SK-N-SH (cell line): ENCODE measurements around the gene GLRA3. TPM values are rescaled to one million over a fixed set of nuclear protein-coding genes. Genes with fewer than 3 reads are reported as not detected.

Experiments
- CTCF ChIA-PET: fragments of 300-600, 350-600 bp; formaldehyde crosslinking; extraction: SDS; loops from one replicate; lab custom pipeline; 2021; lab: Yijun Ruan, JAX
- POLR2A ChIA-PET: fragments of 350-600 bp; sonication (Branson Sonifier 250); formaldehyde crosslinking; extraction: SDS; loops from one replicate; lab custom pipeline; 2020; ENCODE audit warnings: antibody characterized with exemption, inconsistent platforms; lab: Yijun Ruan, JAX
- DNase-seq: peaks from one replicate; pipeline ENCODE4 v3.0.0; 2012
- H2AFZ ChIP-seq: fragments of 200-600 bp; sonication (generic); 2 replicates; pipeline ENCODE4 v1.8.1; 2016; ENCODE audit warnings: antibody characterized with exemption, mild to moderate bottlenecking, low read depth
- H3F3A ChIP-seq: fragments of 200-600 bp; sonication (generic); replicated peaks from 2 replicates; pipeline ENCODE3; 2016; ENCODE audit warnings: antibody characterized with exemption, mild to moderate bottlenecking; ENCODE audit not compliant: insufficient read depth
- H3K27ac ChIP-seq, 2 experiments: fragments of 200-500 bp in 1 of 2; fragments of 200-600 bp in 1 of 2; sonication (Bioruptor generic) in 1 of 2; sonication (generic), shearing (Covaris generic) in 1 of 2; 2 replicates each; pipeline versions ENCODE4 v1.5.1 to v1.6.1; 2014 to 2016; ENCODE audit warnings: low read depth in 2 of 2, inconsistent platforms in 1 of 2, low read length in 1 of 2, mild to moderate bottlenecking in 1 of 2, mixed read lengths in 1 of 2
- H3K27me3 ChIP-seq: fragments of 200-600 bp; sonication (generic), shearing (Covaris generic); 2 replicates; pipeline ENCODE4 v1.6.1; 2016; ENCODE audit warnings: mixed run types; ENCODE audit not compliant: insufficient read depth
- H3K36me3 ChIP-seq, 2 experiments: fragments of 200-500 bp in 1 of 2; fragments of 200-600 bp in 1 of 2; sonication (Bioruptor generic) in 1 of 2; sonication (generic) in 1 of 2; replicated peaks in 1 of 2; 2 replicates each; pipeline versions ENCODE3 to v1.5.1; 2014 to 2016; ENCODE audit warnings: low read length in 1 of 2, mild to moderate bottlenecking in 1 of 2; ENCODE audit not compliant: insufficient read depth in 2 of 2, control insufficient read depth in 1 of 2
- H3K4me1 ChIP-seq, 2 experiments: fragments of 200-500 bp in 1 of 2; fragments of 200-600 bp in 1 of 2; sonication (Bioruptor generic) in 1 of 2; sonication (generic), shearing (Covaris generic) in 1 of 2; 2 replicates each; pipeline versions ENCODE4 v1.5.1 to v1.6.1; 2014 to 2016; ENCODE audit warnings: low read depth in 1 of 2, low read length in 1 of 2, mixed run types in 1 of 2; ENCODE audit not compliant: insufficient read depth in 2 of 2, control insufficient read depth in 1 of 2
- H3K4me2 ChIP-seq: fragments of 200-600 bp; sonication (generic), shearing (Covaris generic); 2 replicates; pipeline ENCODE4 v1.6.1; 2017; ENCODE audit warnings: mixed run types
- H3K4me3 ChIP-seq, 2 experiments: fragments of 200-500 bp in 1 of 2; fragments of 200-600 bp in 1 of 2; sonication (Bioruptor generic) in 1 of 2; sonication (generic), shearing (Covaris generic) in 1 of 2; 2 replicates each; pipeline versions ENCODE4 v1.5.1 to v1.8.1; 2014 to 2016; ENCODE audit warnings: low read depth in 2 of 2, inconsistent platforms in 1 of 2, low read length in 1 of 2, mild to moderate bottlenecking in 1 of 2, mixed read lengths in 1 of 2, moderate library complexity in 1 of 2
- H3K79me2 ChIP-seq: fragments of 200-600 bp; sonication (generic); 2 replicates; pipeline ENCODE4 v1.8.1; 2017; ENCODE audit warnings: mild to moderate bottlenecking; ENCODE audit not compliant: insufficient read depth
- H3K9ac ChIP-seq: fragments of 200-600 bp; sonication (generic); 2 replicates; pipeline ENCODE4 v1.6.1; 2017; ENCODE audit warnings: mixed run types
- H3K9me2 ChIP-seq: fragments of 200-600 bp; sonication (generic); 2 replicates; pipeline ENCODE4 v1.6.1; 2017; ENCODE audit warnings: mixed run types
- H3K9me3 ChIP-seq: fragments of 200-600 bp; sonication (generic); 2 replicates; pipeline ENCODE4 v1.6.1; 2017; ENCODE audit warnings: mixed run types, mild to moderate bottlenecking, moderate library complexity
- H4K20me1 ChIP-seq: fragments of 200-600 bp; sonication (generic); 2 replicates; pipeline ENCODE4 v1.6.1; 2017; ENCODE audit warnings: mild to moderate bottlenecking, mixed run types; ENCODE audit not compliant: insufficient read depth
- CHD2 ChIP-seq: fragments of 150-350 bp; IDR thresholded peaks from 2 replicates; pipeline ENCODE4 v1.6.1; 2018; ENCODE audit warnings: low read length; ENCODE audit not compliant: partially characterized antibody
- EP300 ChIP-seq, 2 experiments: IDR thresholded peaks; 2 replicates each; pipeline versions ENCODE4 v1.4.0 to v1.6.1; 2012; ENCODE audit warnings: borderline replicate concordance in 1 of 2, low read depth in 1 of 2, low read length in 1 of 2
- EZH2phosphoT487 ChIP-seq: fragments of 200-600 bp; sonication (generic); IDR thresholded peaks from 2 replicates; pipeline ENCODE4 v1.6.1; 2017; ENCODE audit warnings: low read depth, mixed run types, mild to moderate bottlenecking, antibody characterized with exemption, moderate library complexity, borderline replicate concordance
- FOSL2 ChIP-seq: IDR thresholded peaks from 2 replicates; pipeline ENCODE4 v1.4.0; 2012; ENCODE audit warnings: low read depth, mild to moderate bottlenecking, moderate library complexity, borderline replicate concordance
- GABPA ChIP-seq: IDR thresholded peaks from 2 replicates; pipeline ENCODE4 v1.4.0; 2012; ENCODE audit warnings: low read depth, mild to moderate bottlenecking
- IRF3 ChIP-seq: fragments of 150-350 bp; IDR thresholded peaks from 2 replicates; pipeline ENCODE4 v1.6.1; 2016; ENCODE audit warnings: mild to moderate bottlenecking, low read depth, low read length
- NFIC ChIP-seq: IDR thresholded peaks from 2 replicates; pipeline ENCODE4 v1.4.0; 2012; ENCODE audit warnings: borderline replicate concordance
- NRF1 ChIP-seq: IDR thresholded peaks from 2 replicates; pipeline ENCODE4 v1.6.1; 2012; ENCODE audit warnings: low read depth, mild to moderate bottlenecking, low read length
- RFX5 ChIP-seq: IDR thresholded peaks from 2 replicates; pipeline ENCODE4 v1.6.1; 2012; ENCODE audit warnings: mild to moderate bottlenecking, improper control_type of control experiment, low read length
- RXRA ChIP-seq: IDR thresholded peaks from 2 replicates; pipeline ENCODE4 v1.4.0; 2012; ENCODE audit warnings: low read depth, mild to moderate bottlenecking, borderline replicate concordance
- TAF1 ChIP-seq: IDR thresholded peaks from 2 replicates; pipeline ENCODE4 v1.6.1; 2012; ENCODE audit warnings: low read depth, mild to moderate bottlenecking, low read length, moderate library complexity, borderline replicate concordance
- TCF12 ChIP-seq: IDR thresholded peaks from 2 replicates; pipeline ENCODE4 v1.4.0; 2012
- TEAD4 ChIP-seq: IDR thresholded peaks from 2 replicates; pipeline ENCODE4 v1.4.0; 2012; ENCODE audit warnings: mild to moderate bottlenecking, borderline replicate concordance; ENCODE audit not compliant: insufficient read depth
- WGBS: methylation state at CpG from one replicate; pipeline ENCODE4 v1.1.6; 2017; ENCODE audit warnings: low lambda C conversion rate; 5-methylcytosine and 5-hydroxymethylcytosine counted together
- polyA plus RNA-seq, 3 experiments: library from polyadenylated mRNA; depleted of rRNA; stranded (reverse); fragments of >200 nt; gene quantifications; 2 replicates each; pipeline ENCODE4 v1.2.3, GENCODE V29; 2012

GLRA3 gene
- polyA plus RNA-seq, 1 of the 3 experiments (the other 2 are of a cell fraction), result not detected

- H3K27ac ChIP-seq, result no peak overlapping the region
- H2AFZ ChIP-seq, result no peak overlapping the region
- H3K9me2 ChIP-seq, result no peaks in the 10 kb centered on the region
- ChIA-PET POLR2A (no interaction called here), CTCF (interaction anchor here (0.6 to 4.9 kb wide), 21 partner anchors 10 to 799 kb away, joined by 3 to 40 read pairs (median 5); partner anchors contain the start of gene GLRA3)
- H4K20me1 ChIP-seq, result no peaks in the 10 kb centered on the region
- H3K79me2 ChIP-seq, result no peaks in the 10 kb centered on the region
- no peaks in the 10 kb centered on the region for H3K9me3 ChIP-seq
- H3K4me1 ChIP-seq, result no peaks in the 10 kb centered on the region
- TF ChIP-seq EZH2phosphoT487 (no peak), EP300 (IDR thresholded peaks at IDR 0.05; ENCODE audit: borderline replicate concordance in 1 of 2, low read depth in 1 of 2, low read length in 1 of 2) (no peak), TEAD4 (no peak), FOSL2 (no peak), RFX5 (no peak)
- no peak overlapping the region for H3K4me2 ChIP-seq
- no peaks in the 10 kb centered on the region for H3F3A ChIP-seq
- no peaks in the 10 kb centered on the region for H3K36me3 ChIP-seq
- H3K4me3 ChIP-seq, result no peak overlapping the region; a peak in 1 of 4 replicates
- H3K9ac ChIP-seq, result no peak overlapping the region
- 43% methylated on average over 4 of the region's 4 CpGs for WGBS
- H3K27me3 ChIP-seq, result no peaks in the 10 kb centered on the region
- DNase-seq, result no peak
Measured at GRCh38 chr4:174763454-174764104, 65.5 kb downstream of the GLRA3 start.

- no peak for DNase-seq
- Histone ChIP-seq H3K9me2 (no peaks in the 10 kb centered on the region), H3K79me2 (no peaks in the 10 kb centered on the region), H3K36me3 (no peaks in the 10 kb centered on the region), H3K27ac (no peak overlapping the region), H3F3A (no peaks in the 10 kb centered on the region), H3K27me3 (no peaks in the 10 kb centered on the region), H3K4me1 (no peaks in the 10 kb centered on the region), H4K20me1 (no peaks in the 10 kb centered on the region), H2AFZ (no peak overlapping the region), H3K9me3 (no peaks in the 10 kb centered on the region), H3K9ac (no peak overlapping the region), H3K4me3 (no peak overlapping the region), H3K4me2 (no peak overlapping the region)
- CTCF ChIA-PET, result no interaction called here
- TF ChIP-seq NRF1 (no peak), CHD2 (no peak)
- POLR2A ChIA-PET, result no interaction called here
- 16% methylated on average over 1 of the region's 1 CpG for WGBS
Measured at GRCh38 chr4:174761451-174761850, 67.6 kb downstream of the GLRA3 start.

GRCh38 chr4:174757736-174758135 is 71.3 kb downstream of the GLRA3 start:
- no peak for DNase-seq
- H3K79me2 ChIP-seq, result no peaks in the 10 kb centered on the region
- H3K4me2 ChIP-seq, result no peak overlapping the region
- no peak for TF ChIP-seq TCF12
- no peak for TF ChIP-seq TAF1
- TF ChIP-seq NFIC, result no peak
- TF ChIP-seq CHD2, result no peak
- no peak for TF ChIP-seq RXRA
- no peak for TF ChIP-seq IRF3
- TF ChIP-seq GABPA, result no peak
- no peak for TF ChIP-seq NRF1
- no peaks in the 10 kb centered on the region for H3K9me3 ChIP-seq
- H3K9me2 ChIP-seq, result no peaks in the 10 kb centered on the region
- H3K4me3 ChIP-seq, result no peak overlapping the region
- ChIA-PET CTCF (no interaction called here), POLR2A (no interaction called here)
- no peaks in the 10 kb centered on the region for H3F3A ChIP-seq
- 16% methylated on average over 4 of the region's 4 CpGs for WGBS
- H3K27ac ChIP-seq, result no peak overlapping the region
- H3K36me3 ChIP-seq, result no peaks in the 10 kb centered on the region
- no peaks in the 10 kb centered on the region for H3K27me3 ChIP-seq
- no peak overlapping the region for H2AFZ ChIP-seq
- H3K9ac ChIP-seq, result no peak overlapping the region
- H3K4me1 ChIP-seq, result no peaks in the 10 kb centered on the region
- no peaks in the 10 kb centered on the region for H4K20me1 ChIP-seq
